ENCODE data around the gene BAD. TPM values are rescaled to one million over a fixed set of nuclear protein-coding genes. Genes with fewer than 3 reads are reported as not detected.

The BAD gene
- total and polyA plus RNA-seq, 4 donors: 16.0 to 39.5 (median 30.2) TPM

GRCh38 chr11:64299847-64300648 lies 15.6 kb upstream of the BAD start, which contains the start of gene CATSPERZ (continued):
- TF ChIP-seq, protein P1, sequence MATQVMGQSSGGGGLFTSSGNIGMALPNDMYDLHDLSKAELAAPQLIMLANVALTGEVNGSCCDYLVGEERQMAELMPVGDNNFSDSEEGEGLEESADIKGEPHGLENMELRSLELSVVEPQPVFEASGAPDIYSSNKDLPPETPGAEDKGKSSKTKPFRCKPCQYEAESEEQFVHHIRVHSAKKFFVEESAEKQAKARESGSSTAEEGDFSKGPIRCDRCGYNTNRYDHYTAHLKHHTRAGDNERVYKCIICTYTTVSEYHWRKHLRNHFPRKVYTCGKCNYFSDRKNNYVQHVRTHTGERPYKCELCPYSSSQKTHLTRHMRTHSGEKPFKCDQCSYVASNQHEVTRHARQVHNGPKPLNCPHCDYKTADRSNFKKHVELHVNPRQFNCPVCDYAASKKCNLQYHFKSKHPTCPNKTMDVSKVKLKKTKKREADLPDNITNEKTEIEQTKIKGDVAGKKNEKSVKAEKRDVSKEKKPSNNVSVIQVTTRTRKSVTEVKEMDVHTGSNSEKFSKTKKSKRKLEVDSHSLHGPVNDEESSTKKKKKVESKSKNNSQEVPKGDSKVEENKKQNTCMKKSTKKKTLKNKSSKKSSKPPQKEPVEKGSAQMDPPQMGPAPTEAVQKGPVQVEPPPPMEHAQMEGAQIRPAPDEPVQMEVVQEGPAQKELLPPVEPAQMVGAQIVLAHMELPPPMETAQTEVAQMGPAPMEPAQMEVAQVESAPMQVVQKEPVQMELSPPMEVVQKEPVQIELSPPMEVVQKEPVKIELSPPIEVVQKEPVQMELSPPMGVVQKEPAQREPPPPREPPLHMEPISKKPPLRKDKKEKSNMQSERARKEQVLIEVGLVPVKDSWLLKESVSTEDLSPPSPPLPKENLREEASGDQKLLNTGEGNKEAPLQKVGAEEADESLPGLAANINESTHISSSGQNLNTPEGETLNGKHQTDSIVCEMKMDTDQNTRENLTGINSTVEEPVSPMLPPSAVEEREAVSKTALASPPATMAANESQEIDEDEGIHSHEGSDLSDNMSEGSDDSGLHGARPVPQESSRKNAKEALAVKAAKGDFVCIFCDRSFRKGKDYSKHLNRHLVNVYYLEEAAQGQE (IDR thresholded peaks at IDR 0.05): no peak
- TF ChIP-seq RAD21 (IDR thresholded peaks at IDR 0.05): no peak
- TF ChIP-seq JUND (IDR thresholded peaks at IDR 0.05): no peak
- no peak for TF ChIP-seq HNF4G (IDR thresholded peaks at IDR 0.05)
- no peak for TF ChIP-seq SP1 (IDR thresholded peaks at IDR 0.05)

GRCh38 chr11:64298966-64299846 lies 14.7 kb upstream of the BAD start:
- DNase-seq (ENCODE audit: low spot score): no peak
- Histone ChIP-seq H3K4me3 (ENCODE audit: low read depth in 1 of 3, low read length in 3 of 3) (peak overlapping the region in 1 of 3 donors; percentile 40), H3K27me3 (ENCODE audit: control insufficient read depth in 4 of 4, insufficient read depth in 4 of 4, low read length in 3 of 4) (peaks cover 0 to 24% (median 9%) of the 10 kb centered on the region in 4 donors), H3K9ac (ENCODE audit: low read depth in 1 of 2, low read length in 2 of 2) (no peak overlapping the region), H3K27ac (ENCODE audit: low read depth in 1 of 2, low read length in 2 of 2) (no peak overlapping the region), H3K4me1 (ENCODE audit: control insufficient read depth in 4 of 4, insufficient read depth in 4 of 4, low read length in 3 of 4) (peaks cover 12 to 31% (median 23%) of the 10 kb centered on the region in 4 donors), H3K36me3 (ENCODE audit: control insufficient read depth in 4 of 4, insufficient read depth in 3 of 4, low read depth in 1 of 4, low read length in 3 of 4) (no peaks in the 10 kb centered on the region), H3K9me3 (ENCODE audit: control insufficient read depth in 4 of 4, low read length in 3 of 4) (no peaks in the 10 kb centered on the region)
- no peak for TF ChIP-seq NR2F2 (IDR thresholded peaks at IDR 0.05)
- TF ChIP-seq RXRA (IDR thresholded peaks at IDR 0.05): no peak
- TF ChIP-seq EGR1 (IDR thresholded peaks at IDR 0.05; ENCODE audit: low read depth in 2 of 2): no peak
- TF ChIP-seq, protein P2, sequence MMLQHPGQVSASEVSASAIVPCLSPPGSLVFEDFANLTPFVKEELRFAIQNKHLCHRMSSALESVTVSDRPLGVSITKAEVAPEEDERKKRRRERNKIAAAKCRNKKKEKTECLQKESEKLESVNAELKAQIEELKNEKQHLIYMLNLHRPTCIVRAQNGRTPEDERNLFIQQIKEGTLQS (IDR thresholded peaks at IDR 0.05): no peak
- no peak for TF ChIP-seq FOXA1 (IDR thresholded peaks at IDR 0.05)
- TF ChIP-seq, protein P1 (IDR thresholded peaks at IDR 0.05): no peak
- TF ChIP-seq FOXA2 (IDR thresholded peaks at IDR 0.05): no peak
- no peak for TF ChIP-seq SP1 (IDR thresholded peaks at IDR 0.05)
- TF ChIP-seq TAF1 (conservative IDR thresholded peaks at IDR 0.05): no peak
- TF ChIP-seq HNF4G (IDR thresholded peaks at IDR 0.05): no peak
- TF ChIP-seq, protein P3, sequence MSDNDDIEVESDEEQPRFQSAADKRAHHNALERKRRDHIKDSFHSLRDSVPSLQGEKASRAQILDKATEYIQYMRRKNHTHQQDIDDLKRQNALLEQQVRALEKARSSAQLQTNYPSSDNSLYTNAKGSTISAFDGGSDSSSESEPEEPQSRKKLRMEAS (IDR thresholded peaks at IDR 0.05): no peak
- no peak for TF ChIP-seq RAD21 (IDR thresholded peaks at IDR 0.05)
- TF ChIP-seq HNF4A (conservative IDR thresholded peaks at IDR 0.05): no peak
- TF ChIP-seq GABPA (IDR thresholded peaks at IDR 0.05 in 1 of 2, conservative IDR thresholded peaks at IDR 0.05 in 1 of 2): no peak
- no peak for TF ChIP-seq JUND (IDR thresholded peaks at IDR 0.05)
- TF ChIP-seq YY1 (IDR thresholded peaks at IDR 0.05): no peak
- TF ChIP-seq, protein P4, sequence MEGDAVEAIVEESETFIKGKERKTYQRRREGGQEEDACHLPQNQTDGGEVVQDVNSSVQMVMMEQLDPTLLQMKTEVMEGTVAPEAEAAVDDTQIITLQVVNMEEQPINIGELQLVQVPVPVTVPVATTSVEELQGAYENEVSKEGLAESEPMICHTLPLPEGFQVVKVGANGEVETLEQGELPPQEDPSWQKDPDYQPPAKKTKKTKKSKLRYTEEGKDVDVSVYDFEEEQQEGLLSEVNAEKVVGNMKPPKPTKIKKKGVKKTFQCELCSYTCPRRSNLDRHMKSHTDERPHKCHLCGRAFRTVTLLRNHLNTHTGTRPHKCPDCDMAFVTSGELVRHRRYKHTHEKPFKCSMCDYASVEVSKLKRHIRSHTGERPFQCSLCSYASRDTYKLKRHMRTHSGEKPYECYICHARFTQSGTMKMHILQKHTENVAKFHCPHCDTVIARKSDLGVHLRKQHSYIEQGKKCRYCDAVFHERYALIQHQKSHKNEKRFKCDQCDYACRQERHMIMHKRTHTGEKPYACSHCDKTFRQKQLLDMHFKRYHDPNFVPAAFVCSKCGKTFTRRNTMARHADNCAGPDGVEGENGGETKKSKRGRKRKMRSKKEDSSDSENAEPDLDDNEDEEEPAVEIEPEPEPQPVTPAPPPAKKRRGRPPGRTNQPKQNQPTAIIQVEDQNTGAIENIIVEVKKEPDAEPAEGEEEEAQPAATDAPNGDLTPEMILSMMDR (IDR thresholded peaks at IDR 0.05; ENCODE audit: low read depth, low read length, missing input control): no peak
- 3% methylated on average over 60 of the region's 60 CpGs for WGBS
